ENCODE results near the gene DENND6B. TPM values are rescaled to one million over a fixed set of nuclear protein-coding genes. Genes with fewer than 3 reads are reported as not detected.
A peak's percentile ranks its signal among the peaks of the same experiment; 100 is the strongest.

The DENND6B gene
- total and polyA plus RNA-seq, 2 of the 13 experiments (the other 11 are each of a cell fraction or from before 2014, with no cell fraction given): 0.95 to 3.8 TPM

GRCh38 chr22:50326956-50327710 is at the start of gene DENND6B (continued):
- TF ChIP-seq ZNF512B (CRISPR knock-in tag; IDR thresholded peaks at IDR 0.05; ENCODE audit: borderline replicate concordance): peak; percentile 76; the same call in 1 of the 2 replicates
- TF ChIP-seq, protein P1, sequence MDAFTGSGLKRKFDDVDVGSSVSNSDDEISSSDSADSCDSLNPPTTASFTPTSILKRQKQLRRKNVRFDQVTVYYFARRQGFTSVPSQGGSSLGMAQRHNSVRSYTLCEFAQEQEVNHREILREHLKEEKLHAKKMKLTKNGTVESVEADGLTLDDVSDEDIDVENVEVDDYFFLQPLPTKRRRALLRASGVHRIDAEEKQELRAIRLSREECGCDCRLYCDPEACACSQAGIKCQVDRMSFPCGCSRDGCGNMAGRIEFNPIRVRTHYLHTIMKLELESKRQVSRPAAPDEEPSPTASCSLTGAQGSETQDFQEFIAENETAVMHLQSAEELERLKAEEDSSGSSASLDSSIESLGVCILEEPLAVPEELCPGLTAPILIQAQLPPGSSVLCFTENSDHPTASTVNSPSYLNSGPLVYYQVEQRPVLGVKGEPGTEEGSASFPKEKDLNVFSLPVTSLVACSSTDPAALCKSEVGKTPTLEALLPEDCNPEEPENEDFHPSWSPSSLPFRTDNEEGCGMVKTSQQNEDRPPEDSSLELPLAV (CRISPR knock-in tag; conservative IDR thresholded peaks at IDR 0.05; ENCODE audit: low read depth): no peak
- TF ChIP-seq HDAC6 (IDR thresholded peaks at IDR 0.05; ENCODE audit: low read depth, low read length): no peak
- TF ChIP-seq HMGA1 (CRISPR knock-in tag; conservative IDR thresholded peaks at IDR 0.05): no peak
- TF ChIP-seq, protein P2, sequence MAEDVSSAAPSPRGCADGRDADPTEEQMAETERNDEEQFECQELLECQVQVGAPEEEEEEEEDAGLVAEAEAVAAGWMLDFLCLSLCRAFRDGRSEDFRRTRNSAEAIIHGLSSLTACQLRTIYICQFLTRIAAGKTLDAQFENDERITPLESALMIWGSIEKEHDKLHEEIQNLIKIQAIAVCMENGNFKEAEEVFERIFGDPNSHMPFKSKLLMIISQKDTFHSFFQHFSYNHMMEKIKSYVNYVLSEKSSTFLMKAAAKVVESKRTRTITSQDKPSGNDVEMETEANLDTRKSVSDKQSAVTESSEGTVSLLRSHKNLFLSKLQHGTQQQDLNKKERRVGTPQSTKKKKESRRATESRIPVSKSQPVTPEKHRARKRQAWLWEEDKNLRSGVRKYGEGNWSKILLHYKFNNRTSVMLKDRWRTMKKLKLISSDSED (CRISPR knock-in tag; IDR thresholded peaks at IDR 0.05): no peak
- TF ChIP-seq TBX3 (IDR thresholded peaks at IDR 0.05; ENCODE audit: borderline replicate concordance): no peak
- no peak; the same call in 1 of the 2 replicates for TF ChIP-seq CCDC6 (CRISPR knock-in tag; IDR thresholded peaks at IDR 0.05)
- TF ChIP-seq NKX3-1 (CRISPR knock-in tag; IDR thresholded peaks at IDR 0.05): peak; percentile 93
- TF ChIP-seq POLR2AphosphoS5 (IDR thresholded peaks at IDR 0.05; ENCODE audit: low read depth, low read length): peak; percentile 65
- TF ChIP-seq TAF15 (IDR thresholded peaks at IDR 0.05; ENCODE audit: low read depth, low read length, poor library complexity, severe bottlenecking): no peak
- 0 out of 2 replicates have a peak, but pooled peaks have one; percentile 14 for TF ChIP-seq ZNF224 (CRISPR knock-in tag; IDR thresholded peaks at IDR 0.05)
- peak; percentile 99 for TF ChIP-seq RAD21 (CRISPR knock-in tag; IDR thresholded peaks at IDR 0.05)
- TF ChIP-seq, protein P3, sequence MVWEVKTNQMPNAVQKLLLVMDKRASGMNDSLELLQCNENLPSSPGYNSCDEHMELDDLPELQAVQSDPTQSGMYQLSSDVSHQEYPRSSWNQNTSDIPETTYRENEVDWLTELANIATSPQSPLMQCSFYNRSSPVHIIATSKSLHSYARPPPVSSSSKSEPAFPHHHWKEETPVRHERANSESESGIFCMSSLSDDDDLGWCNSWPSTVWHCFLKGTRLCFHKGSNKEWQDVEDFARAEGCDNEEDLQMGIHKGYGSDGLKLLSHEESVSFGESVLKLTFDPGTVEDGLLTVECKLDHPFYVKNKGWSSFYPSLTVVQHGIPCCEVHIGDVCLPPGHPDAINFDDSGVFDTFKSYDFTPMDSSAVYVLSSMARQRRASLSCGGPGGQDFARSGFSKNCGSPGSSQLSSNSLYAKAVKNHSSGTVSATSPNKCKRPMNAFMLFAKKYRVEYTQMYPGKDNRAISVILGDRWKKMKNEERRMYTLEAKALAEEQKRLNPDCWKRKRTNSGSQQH (CRISPR knock-in tag; IDR thresholded peaks at IDR 0.05; ENCODE audit: low read depth): no peak
- no peak for TF ChIP-seq MTF1 (CRISPR knock-in tag; IDR thresholded peaks at IDR 0.05)
- no peak for TF ChIP-seq RERE (CRISPR knock-in tag; IDR thresholded peaks at IDR 0.05; ENCODE audit: low read depth)
- TF ChIP-seq DNMT3B (CRISPR knock-in tag; conservative IDR thresholded peaks at IDR 0.05): no peak

All from HepG2 (cell line).